Measurements from ENCODE around the gene FAM131A. TPM values are rescaled to one million over a fixed set of nuclear protein-coding genes. Genes with fewer than 3 reads are reported as not detected.
A peak's percentile ranks its signal among the peaks of the same experiment; 100 is the strongest.

Gene FAM131A
- total and polyA plus RNA-seq, 4 donors: 35.4 to 57.3 (median 46.9) TPM

GRCh38 chr3:184299488-184300377 is 37.7 kb upstream of the FAM131A start:
- H3K4me3 ChIP-seq (ENCODE audit: low read depth, low read length): peak overlapping the region; percentile 85
- peaks cover 7% of the 10 kb centered on the region for H3K4me1 ChIP-seq (ENCODE audit: control insufficient read depth, insufficient read depth, low read length)
- 8% methylated on average over 19 of the region's 29 CpGs for WGBS (ENCODE audit: insufficient coverage)
- H3K36me3 ChIP-seq (ENCODE audit: control insufficient read depth, insufficient read depth, low read length): peaks cover 38% of the 10 kb centered on the region
- no peak for DNase-seq (ENCODE audit: low read depth in 4 of 6, low spot score in 6 of 6)
- H3K9me3 ChIP-seq (ENCODE audit: control insufficient read depth, insufficient read depth, low read length): no peaks in the 10 kb centered on the region
- H3K27ac ChIP-seq (ENCODE audit: low read depth, low read length): peak overlapping the region; percentile 18
- H3K27me3 ChIP-seq (ENCODE audit: control insufficient read depth, insufficient read depth, low read length): no peaks in the 10 kb centered on the region

DNA sequence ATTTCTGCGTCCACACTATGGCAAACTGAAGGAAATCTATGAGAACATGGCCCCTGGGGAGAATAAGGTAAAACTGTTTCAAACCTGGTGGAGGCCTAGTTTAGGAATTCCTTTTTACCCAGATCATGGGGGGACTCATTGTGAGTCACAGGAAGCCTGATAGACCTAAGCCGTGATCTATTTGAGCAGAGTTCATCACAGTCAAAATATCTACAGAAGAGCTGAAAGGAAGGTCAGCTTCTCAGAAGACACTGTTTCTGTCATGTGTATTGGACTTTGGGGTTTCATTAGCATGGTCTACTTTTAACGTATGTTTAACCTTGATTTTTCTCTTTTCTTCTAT is 37.1 kb upstream of the FAM131A start:
- no peak for DNase-seq (ENCODE audit: low read depth in 4 of 6, low spot score in 6 of 6)
- no peak overlapping the region for H3K27ac ChIP-seq (ENCODE audit: low read depth, low read length)
- no CpG with 5 or more reads among the region's 3 CpGs for WGBS (ENCODE audit: insufficient coverage)
- H3K36me3 ChIP-seq (ENCODE audit: control insufficient read depth, insufficient read depth, low read length): peaks cover 43% of the 10 kb centered on the region
- no peaks in the 10 kb centered on the region for H3K9me3 ChIP-seq (ENCODE audit: control insufficient read depth, insufficient read depth, low read length)
- H3K27me3 ChIP-seq (ENCODE audit: control insufficient read depth, insufficient read depth, low read length): no peaks in the 10 kb centered on the region
- no peak overlapping the region for H3K4me3 ChIP-seq (ENCODE audit: low read depth, low read length)
- peaks cover 7% of the 10 kb centered on the region for H3K4me1 ChIP-seq (ENCODE audit: control insufficient read depth, insufficient read depth, low read length)

GRCh38 chr3:184305577-184305976 is 31.8 kb upstream of the FAM131A start:
- 89% methylated on average over 1 of the region's 1 CpG for WGBS (ENCODE audit: insufficient coverage)
- H3K27me3 ChIP-seq (ENCODE audit: control insufficient read depth, insufficient read depth, low read length): no peaks in the 10 kb centered on the region
- peaks cover 92% of the 10 kb centered on the region for H3K36me3 ChIP-seq (ENCODE audit: control insufficient read depth, insufficient read depth, low read length)
- no peaks in the 10 kb centered on the region for H3K9me3 ChIP-seq (ENCODE audit: control insufficient read depth, insufficient read depth, low read length)
- no peak overlapping the region for H3K4me3 ChIP-seq (ENCODE audit: low read depth, low read length)
- peak in 2 of 6 donors; percentile 23 to 53 for DNase-seq (ENCODE audit: low read depth in 4 of 6, low spot score in 6 of 6)
- no peak overlapping the region for H3K27ac ChIP-seq (ENCODE audit: low read depth, low read length)
- H3K4me1 ChIP-seq (ENCODE audit: control insufficient read depth, insufficient read depth, low read length): no peaks in the 10 kb centered on the region

DNA sequence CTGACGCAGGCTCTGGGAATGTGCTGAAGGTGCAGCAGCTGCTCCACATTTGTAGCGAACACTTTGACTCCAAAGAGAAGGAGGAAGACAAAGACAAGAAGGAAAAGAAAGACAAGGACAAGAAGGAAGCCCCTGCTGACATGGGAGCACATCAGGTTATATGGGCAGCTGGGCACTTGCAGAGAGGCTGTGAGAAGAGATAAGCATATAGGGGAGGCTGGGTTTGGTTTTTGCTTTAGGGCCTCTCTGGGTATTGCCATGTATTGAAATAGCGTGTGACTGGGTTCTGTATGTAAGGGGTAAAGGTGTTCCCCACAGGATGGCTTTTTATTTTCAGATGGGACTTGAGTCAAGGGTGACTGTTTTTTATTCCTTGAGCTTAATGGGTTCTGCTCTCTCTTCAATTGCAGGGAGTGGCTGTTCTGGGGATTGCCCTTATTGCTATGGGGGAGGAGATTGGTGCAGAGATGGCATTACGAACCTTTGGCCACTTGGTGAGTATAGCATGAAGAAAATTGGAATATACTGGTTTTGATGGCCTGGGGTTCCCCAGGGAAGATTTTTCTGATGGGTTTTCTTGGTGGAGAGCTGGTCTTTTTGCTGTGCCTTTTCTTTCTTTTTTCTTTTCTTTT is 30.9 kb upstream of the FAM131A start:
- H3K4me3 ChIP-seq (ENCODE audit: low read depth, low read length): no peak overlapping the region
- no peaks in the 10 kb centered on the region for H3K27me3 ChIP-seq (ENCODE audit: control insufficient read depth, insufficient read depth, low read length)
- DNase-seq (ENCODE audit: low read depth in 4 of 6, low spot score in 6 of 6): no peak
- H3K4me1 ChIP-seq (ENCODE audit: control insufficient read depth, insufficient read depth, low read length): no peaks in the 10 kb centered on the region
- no peak overlapping the region for H3K27ac ChIP-seq (ENCODE audit: low read depth, low read length)
- 85% methylated on average over 3 of the region's 4 CpGs for WGBS (ENCODE audit: insufficient coverage)
- peaks cover 86% of the 10 kb centered on the region for H3K36me3 ChIP-seq (ENCODE audit: control insufficient read depth, insufficient read depth, low read length)
- H3K9me3 ChIP-seq (ENCODE audit: control insufficient read depth, insufficient read depth, low read length): no peaks in the 10 kb centered on the region

DNA sequence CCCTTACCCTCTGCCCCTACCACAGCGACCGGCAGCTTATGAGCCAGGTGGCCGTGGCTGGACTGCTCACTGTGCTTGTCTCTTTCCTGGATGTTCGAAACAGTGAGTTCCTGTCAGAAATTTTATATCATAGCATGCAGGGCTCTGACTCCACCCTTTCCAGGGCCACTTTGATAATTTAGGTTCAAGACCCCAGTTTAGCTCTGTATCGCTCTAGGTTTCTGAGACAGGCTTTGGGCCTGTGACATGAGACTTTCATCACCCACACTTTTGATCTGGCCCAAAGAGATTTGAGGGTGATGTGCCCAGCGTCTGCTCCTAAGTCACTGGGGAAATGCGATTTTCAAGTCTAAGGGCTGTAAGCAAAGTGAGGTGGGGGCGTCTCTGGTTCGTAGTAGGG is 29.5 kb upstream of the FAM131A start:
- H3K27ac ChIP-seq (ENCODE audit: low read depth, low read length): no peak overlapping the region
- H3K27me3 ChIP-seq (ENCODE audit: control insufficient read depth, insufficient read depth, low read length): no peaks in the 10 kb centered on the region
- no peaks in the 10 kb centered on the region for H3K4me1 ChIP-seq (ENCODE audit: control insufficient read depth, insufficient read depth, low read length)
- no peak for DNase-seq (ENCODE audit: low read depth in 4 of 6, low spot score in 6 of 6)
- no peaks in the 10 kb centered on the region for H3K9me3 ChIP-seq (ENCODE audit: control insufficient read depth, insufficient read depth, low read length)
- WGBS (ENCODE audit: insufficient coverage): 95% methylated on average over 9 of the region's 9 CpGs
- no peak overlapping the region for H3K4me3 ChIP-seq (ENCODE audit: low read depth, low read length)
- peaks cover 72% of the 10 kb centered on the region for H3K36me3 ChIP-seq (ENCODE audit: control insufficient read depth, insufficient read depth, low read length)

GRCh38 chr3:184308744-184309143 is 28.7 kb upstream of the FAM131A start:
- no peak for DNase-seq (ENCODE audit: low read depth in 4 of 6, low spot score in 6 of 6)
- Histone ChIP-seq H3K9me3 (ENCODE audit: control insufficient read depth, insufficient read depth, low read length) (no peaks in the 10 kb centered on the region), H3K4me3 (ENCODE audit: low read depth, low read length) (no peak overlapping the region), H3K36me3 (ENCODE audit: control insufficient read depth, insufficient read depth, low read length) (peaks cover 64% of the 10 kb centered on the region), H3K27ac (ENCODE audit: low read depth, low read length) (no peak overlapping the region), H3K27me3 (ENCODE audit: control insufficient read depth, insufficient read depth, low read length) (no peaks in the 10 kb centered on the region), H3K4me1 (ENCODE audit: control insufficient read depth, insufficient read depth, low read length) (peaks cover under 1% of the 10 kb centered on the region)
- WGBS (ENCODE audit: insufficient coverage): 86% methylated on average over 4 of the region's 7 CpGs

- H3K27ac ChIP-seq (ENCODE audit: low read depth, low read length): no peak overlapping the region
- H3K36me3 ChIP-seq (ENCODE audit: control insufficient read depth, insufficient read depth, low read length): peaks cover 46% of the 10 kb centered on the region
- DNase-seq (ENCODE audit: low read depth in 4 of 6, low spot score in 6 of 6): no peak
- no peaks in the 10 kb centered on the region for H3K27me3 ChIP-seq (ENCODE audit: control insufficient read depth, insufficient read depth, low read length)
- no peak overlapping the region for H3K4me3 ChIP-seq (ENCODE audit: low read depth, low read length)
- H3K4me1 ChIP-seq (ENCODE audit: control insufficient read depth, insufficient read depth, low read length): peaks cover 18% of the 10 kb centered on the region
- H3K9me3 ChIP-seq (ENCODE audit: control insufficient read depth, insufficient read depth, low read length): no peaks in the 10 kb centered on the region
Measured at GRCh38 chr3:184311633-184312032, 25.8 kb upstream of the FAM131A start.

DNA sequence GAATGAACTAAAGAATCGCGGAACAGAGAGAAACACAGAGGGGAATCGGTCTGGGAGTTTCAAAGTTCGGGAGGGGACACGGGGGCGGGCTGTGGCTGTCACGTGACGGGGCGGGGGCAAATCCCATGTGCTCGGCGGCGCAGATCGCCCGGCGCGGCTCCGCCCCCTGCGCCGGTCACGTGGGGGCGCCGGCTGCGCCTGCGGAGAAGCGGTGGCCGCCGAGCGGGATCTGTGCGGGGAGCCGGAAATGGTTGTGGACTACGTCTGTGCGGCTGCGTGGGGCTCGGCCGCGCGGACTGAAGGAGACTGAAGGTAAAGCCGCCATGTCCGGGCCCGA is 23.1 kb upstream of the FAM131A start, which contains the start of gene EIF4G1:
EIF4G1 (plus strand) TSS at position 244 of the 337 bp plus-strand sequence. CDS start 1,191 bp downstream, outside the sequence.
- Histone ChIP-seq H3K4me3 (ENCODE audit: low read depth, low read length) (peak within 1 kb of the TSS; percentile 77), H3K27ac (ENCODE audit: low read depth, low read length) (peak within 1 kb of the TSS; percentile 87), H3K4me1 (ENCODE audit: control insufficient read depth, insufficient read depth, low read length) (peaks cover 26% of the 10 kb centered on the region), H3K27me3 (ENCODE audit: control insufficient read depth, insufficient read depth, low read length) (no peaks in the 10 kb centered on the region), H3K9me3 (ENCODE audit: control insufficient read depth, insufficient read depth, low read length) (no peaks in the 10 kb centered on the region), H3K36me3 (ENCODE audit: control insufficient read depth, insufficient read depth, low read length) (peaks cover 37% of the 10 kb centered on the region)
- WGBS (ENCODE audit: insufficient coverage): under 1% methylated on average over 32 of the region's 40 CpGs
- DNase-seq (ENCODE audit: low read depth in 4 of 6, low spot score in 6 of 6): peak; percentile 77 to 97 (median 88)

DNA sequence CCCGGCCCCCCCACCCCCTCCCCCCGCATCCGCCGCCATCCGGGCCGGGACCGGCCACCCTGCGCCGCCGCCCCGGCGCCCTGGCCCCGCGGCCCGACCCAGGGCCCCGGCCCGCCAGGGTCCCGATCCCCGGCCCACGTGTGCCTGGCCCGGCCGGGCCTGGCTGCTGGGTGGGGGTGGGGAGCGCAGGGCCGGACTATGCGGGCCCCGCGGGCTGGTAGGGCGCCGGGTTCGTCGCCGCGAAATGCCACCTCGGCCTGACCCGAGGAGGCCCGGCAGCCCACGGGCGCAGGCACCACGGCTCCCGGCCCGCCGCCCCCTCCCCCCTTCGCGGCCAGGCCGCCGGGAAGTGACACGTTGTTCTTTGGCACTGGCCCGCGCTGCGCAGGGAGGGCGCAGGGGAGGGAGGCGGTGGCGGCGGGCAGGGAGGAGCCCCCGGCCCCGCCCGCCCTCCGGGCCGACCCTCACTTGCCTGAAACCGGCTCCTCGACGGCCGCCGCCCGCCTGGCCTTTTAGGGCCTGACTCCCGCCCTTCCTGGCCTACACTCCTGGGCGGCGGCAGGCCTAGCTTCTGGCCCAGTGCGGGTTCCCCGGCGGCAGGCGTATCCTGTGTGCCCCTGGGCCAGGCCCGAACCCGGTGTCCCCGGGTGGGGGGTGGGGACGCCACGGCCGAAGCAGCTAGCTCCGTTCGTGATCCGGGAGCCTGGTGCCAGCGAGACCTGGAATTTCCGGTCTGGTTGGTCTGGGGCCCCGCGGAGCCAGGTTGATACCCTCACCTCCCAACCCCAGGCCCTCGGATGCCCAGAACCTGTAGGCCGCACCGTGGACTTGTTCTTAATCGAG is 22.5 kb upstream of the FAM131A start:
- H3K4me3 ChIP-seq (ENCODE audit: low read depth, low read length): peak overlapping the region; percentile 77
- peaks cover 39% of the 10 kb centered on the region for H3K36me3 ChIP-seq (ENCODE audit: control insufficient read depth, insufficient read depth, low read length)
- peaks cover 32% of the 10 kb centered on the region for H3K4me1 ChIP-seq (ENCODE audit: control insufficient read depth, insufficient read depth, low read length)
- DNase-seq (ENCODE audit: low read depth in 4 of 6, low spot score in 6 of 6): peak in 2 of 6 donors; percentile 66 to 84
- H3K27ac ChIP-seq (ENCODE audit: low read depth, low read length): peak overlapping the region; percentile 87
- no peaks in the 10 kb centered on the region for H3K9me3 ChIP-seq (ENCODE audit: control insufficient read depth, insufficient read depth, low read length)
- H3K27me3 ChIP-seq (ENCODE audit: control insufficient read depth, insufficient read depth, low read length): no peaks in the 10 kb centered on the region
- under 1% methylated on average over 76 of the region's 89 CpGs for WGBS (ENCODE audit: insufficient coverage)
